H1 (cell line): ENCODE measurements around the gene BEX3. TPM values are rescaled to one million over a fixed set of nuclear protein-coding genes. Genes with fewer than 3 reads are reported as not detected.

Experiments
- BRCA1 ChIP-seq: IDR thresholded peaks from 2 replicates; pipeline ENCODE4 v1.6.1; 2012; ENCODE audit warnings: low read depth, low read length, improper control_type of control experiment
- GTF2F1 ChIP-seq: IDR thresholded peaks from 2 replicates; pipeline ENCODE4 v1.6.1; 2012; ENCODE audit warnings: low read depth, low read length, improper control_type of control experiment, borderline replicate concordance
- HDAC2 ChIP-seq, 2 experiments: fragments of 300-600 bp in 1 of 2; sonication (generic) in 1 of 2; IDR thresholded peaks; 2 replicates each; pipeline ENCODE4 v1.6.1; 2011 to 2012; ENCODE audit warnings: low read depth in 2 of 2, low read length in 2 of 2, mild to moderate bottlenecking in 2 of 2, moderate library complexity in 2 of 2, borderline replicate concordance in 1 of 2, inconsistent platforms in 1 of 2
- HDAC6 ChIP-seq: IDR thresholded peaks from one replicate; pipeline ENCODE4 v1.7.1; 2012; ENCODE audit warnings: low read depth, mild to moderate bottlenecking, inconsistent platforms, low read length, moderate library complexity
- KDM1A ChIP-seq: fragments of 200-600, 300-600 bp; sonication (generic); IDR thresholded peaks from 2 replicates; pipeline ENCODE4 v1.7.1; 2016; ENCODE audit warnings: mild to moderate bottlenecking, low read length, borderline replicate concordance
- KDM4A ChIP-seq: IDR thresholded peaks from one replicate; pipeline ENCODE4 v1.7.1; 2012; ENCODE audit warnings: low read depth, mild to moderate bottlenecking, moderate library complexity, low read length, inconsistent platforms; ENCODE audit not compliant: severe bottlenecking
- POLR2A ChIP-seq, 2 experiments: IDR thresholded peaks; 1 replicate in 1 of 2; 2 replicates in 1 of 2; pipeline ENCODE4 v1.6.1; 2011; ENCODE audit warnings: low read depth in 2 of 2, low read length in 2 of 2, mild to moderate bottlenecking in 2 of 2; ENCODE audit errors: control extremely low read depth in 1 of 2
- RXRA ChIP-seq: IDR thresholded peaks from 2 replicates; pipeline ENCODE4 v1.6.1; 2011; ENCODE audit warnings: low read depth, mild to moderate bottlenecking, low read length, moderate library complexity; ENCODE audit not compliant: insufficient read depth
- SAP30 ChIP-seq: fragments of 300-600 bp; sonication (generic); IDR thresholded peaks from 2 replicates; pipeline ENCODE4 v1.7.1; 2012; ENCODE audit warnings: low read length, moderate library complexity, mild to moderate bottlenecking, inconsistent platforms; ENCODE audit not compliant: insufficient read depth, insufficient replicate concordance
- SUZ12 ChIP-seq: fragments of 200-600 bp; sonication (generic); IDR thresholded peaks from 2 replicates; pipeline ENCODE4 v1.6.1; 2012; ENCODE audit warnings: mild to moderate bottlenecking, inconsistent platforms, low read length, moderate library complexity, mixed read lengths
- TEAD4 ChIP-seq: IDR thresholded peaks from 2 replicates; pipeline ENCODE4 v1.6.1; 2012; ENCODE audit warnings: low read depth, low read length, inconsistent platforms, mixed read lengths
- polyA plus RNA-seq, 7 experiments: library from polyadenylated mRNA; depleted of rRNA in 3 of 7; stranded (reverse) in 5 of 7; unstranded in 2 of 7; fragments of >200 nt in 5 of 7; fragments of 200-250 nt in 2 of 7; gene quantifications; 1 replicate in 5 of 7; 2 replicates in 1 of 7; 4 replicates in 1 of 7; pipeline versions ENCODE4 v1.2.1 to v1.2.3, GENCODE V29; 2011 to 2013; ENCODE audit warnings: missing spikeins in 2 of 7, mixed read lengths in 2 of 7
- total RNA-seq: library from RNA; stranded (reverse); fragmentation: NEBNext Ultra II Directional; extraction: Animal tissue kit (Norgen Biotek cat#: 25700); gene quantifications from 2 replicates; pipeline ENCODE4 v1.2.1, GENCODE V29; 2021
- TF ChIP-seq, protein P1 (sequence below): IDR thresholded peaks from 2 replicates; pipeline ENCODE4 v1.6.1; 2011; ENCODE audit warnings: low read length, improper control_type of control experiment
- TF ChIP-seq, protein P2 (sequence below): IDR thresholded peaks from 2 replicates; pipeline ENCODE4 v1.6.1; 2012; ENCODE audit warnings: inconsistent platforms
- TF ChIP-seq, protein P3 (sequence below), 3 experiments: IDR thresholded peaks; 1 replicate in 2 of 3; 2 replicates in 1 of 3; pipeline versions ENCODE4 v1.5.1 to v1.6.1; 2011; ENCODE audit warnings: low read length in 3 of 3, mild to moderate bottlenecking in 3 of 3, inconsistent platforms in 2 of 3, low read depth in 1 of 3, moderate library complexity in 1 of 3; ENCODE audit not compliant: insufficient read depth in 1 of 3; ENCODE audit errors: control extremely low read depth in 1 of 3

Gene BEX3
- total and polyA plus RNA-seq, 2 of the 8 experiments (the other 6 are each of a cell fraction or from before 2014, with no cell fraction given): 330 to 366 TPM

DNA sequence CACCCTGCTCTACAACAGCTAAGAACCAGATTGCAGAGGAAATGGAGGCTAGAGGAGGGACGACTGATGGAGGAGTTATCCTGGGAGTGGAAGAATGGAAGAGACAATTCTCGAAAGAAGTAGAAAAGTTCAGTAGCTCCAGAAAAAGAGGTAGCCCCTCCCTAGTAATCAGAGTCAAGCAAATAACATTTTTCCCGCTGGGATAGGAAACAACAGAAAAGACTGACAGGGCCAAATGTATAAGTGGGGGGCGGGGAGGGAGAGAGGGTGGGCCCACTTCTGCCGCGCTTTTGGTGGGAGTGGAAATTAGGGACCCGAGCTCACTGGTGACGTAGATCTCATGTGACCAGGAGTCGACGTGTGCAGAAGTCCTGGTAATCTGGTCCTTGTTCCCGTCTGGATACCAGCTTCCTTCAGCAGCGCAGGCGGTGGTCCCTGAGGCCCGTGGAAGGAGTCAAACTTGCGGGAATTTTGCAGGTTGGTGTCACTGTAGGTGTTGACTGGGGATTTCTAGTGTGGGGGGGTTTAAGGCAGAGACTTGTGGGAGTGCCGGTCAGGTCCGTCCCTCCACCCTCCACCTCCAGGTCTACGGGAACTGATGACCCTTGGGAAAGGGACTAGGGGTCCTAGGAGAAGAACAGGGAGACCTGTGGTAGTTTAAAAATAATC lies 20.1 kb upstream of the BEX3 start, which contains the start of gene TCEAL9 (continued):
- TF ChIP-seq KDM1A (no peak), TEAD4 (no peak), HDAC2 (IDR thresholded peaks at IDR 0.05; ENCODE audit: borderline replicate concordance in 1 of 2, low read depth in 2 of 2, low read length in 2 of 2) (no peak), HDAC6 (no peak), RXRA (no peak), KDM4A (no peak), SAP30 (no peak), SUZ12 (no peak), BRCA1 (no peak), POLR2A (IDR thresholded peaks at IDR 0.05; ENCODE audit: control extremely low read depth in 1 of 2, low read depth in 2 of 2, low read length in 2 of 2) (peak; percentile 53 to 69), GTF2F1 (no peak)
- TF ChIP-seq, protein P1, sequence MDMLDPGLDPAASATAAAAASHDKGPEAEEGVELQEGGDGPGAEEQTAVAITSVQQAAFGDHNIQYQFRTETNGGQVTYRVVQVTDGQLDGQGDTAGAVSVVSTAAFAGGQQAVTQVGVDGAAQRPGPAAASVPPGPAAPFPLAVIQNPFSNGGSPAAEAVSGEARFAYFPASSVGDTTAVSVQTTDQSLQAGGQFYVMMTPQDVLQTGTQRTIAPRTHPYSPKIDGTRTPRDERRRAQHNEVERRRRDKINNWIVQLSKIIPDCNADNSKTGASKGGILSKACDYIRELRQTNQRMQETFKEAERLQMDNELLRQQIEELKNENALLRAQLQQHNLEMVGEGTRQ: no peak
- TF ChIP-seq, protein P2, sequence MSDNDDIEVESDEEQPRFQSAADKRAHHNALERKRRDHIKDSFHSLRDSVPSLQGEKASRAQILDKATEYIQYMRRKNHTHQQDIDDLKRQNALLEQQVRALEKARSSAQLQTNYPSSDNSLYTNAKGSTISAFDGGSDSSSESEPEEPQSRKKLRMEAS: no peak
- TF ChIP-seq, protein P3, sequence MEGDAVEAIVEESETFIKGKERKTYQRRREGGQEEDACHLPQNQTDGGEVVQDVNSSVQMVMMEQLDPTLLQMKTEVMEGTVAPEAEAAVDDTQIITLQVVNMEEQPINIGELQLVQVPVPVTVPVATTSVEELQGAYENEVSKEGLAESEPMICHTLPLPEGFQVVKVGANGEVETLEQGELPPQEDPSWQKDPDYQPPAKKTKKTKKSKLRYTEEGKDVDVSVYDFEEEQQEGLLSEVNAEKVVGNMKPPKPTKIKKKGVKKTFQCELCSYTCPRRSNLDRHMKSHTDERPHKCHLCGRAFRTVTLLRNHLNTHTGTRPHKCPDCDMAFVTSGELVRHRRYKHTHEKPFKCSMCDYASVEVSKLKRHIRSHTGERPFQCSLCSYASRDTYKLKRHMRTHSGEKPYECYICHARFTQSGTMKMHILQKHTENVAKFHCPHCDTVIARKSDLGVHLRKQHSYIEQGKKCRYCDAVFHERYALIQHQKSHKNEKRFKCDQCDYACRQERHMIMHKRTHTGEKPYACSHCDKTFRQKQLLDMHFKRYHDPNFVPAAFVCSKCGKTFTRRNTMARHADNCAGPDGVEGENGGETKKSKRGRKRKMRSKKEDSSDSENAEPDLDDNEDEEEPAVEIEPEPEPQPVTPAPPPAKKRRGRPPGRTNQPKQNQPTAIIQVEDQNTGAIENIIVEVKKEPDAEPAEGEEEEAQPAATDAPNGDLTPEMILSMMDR (IDR thresholded peaks at IDR 0.05; ENCODE audit: control extremely low read depth in 1 of 3, insufficient read depth in 1 of 3, low read depth in 1 of 3, low read length in 3 of 3): no peak
